Sigmoid colon (tissue), 7 donors: ENCODE measurements around the gene PPEF2. TPM values are rescaled to one million over a fixed set of nuclear protein-coding genes. Genes with fewer than 3 reads are reported as not detected.

Experiments
- DNase-seq: peaks from one replicate; pipeline ENCODE4 v3.0.0-alpha.2; 2019
- H3K27ac ChIP-seq, 4 donors: fragments of 200-600 bp; sonication (generic); one replicate each; pipeline ENCODE4 v1.5.1; 2016 to 2019; ENCODE audit warnings: mild to moderate bottlenecking in 1 of 4
- H3K27me3 ChIP-seq, 3 donors: fragments of 200-600 bp; sonication (generic); one replicate each; pipeline ENCODE4 v1.5.1; 2019; ENCODE audit warnings: mild to moderate bottlenecking in 1 of 3
- H3K36me3 ChIP-seq, 4 donors: fragments of 200-600 bp; sonication (generic); one replicate each; pipeline ENCODE4 v1.5.1; 2016 to 2019
- H3K4me1 ChIP-seq, 4 donors: fragments of 200-600 bp; sonication (generic); one replicate each; pipeline ENCODE4 v1.5.1; 2017 to 2019
- H3K4me3 ChIP-seq, 4 donors: fragments of 200-600 bp; sonication (generic); one replicate each; pipeline ENCODE4 v1.5.1; 2017 to 2019; ENCODE audit warnings: mild to moderate bottlenecking in 2 of 4, moderate library complexity in 1 of 4
- H3K9me3 ChIP-seq, 4 donors: fragments of 200-600 bp in 3 of 4; sonication (generic) in 3 of 4; one replicate each; pipeline versions ENCODE4 v1.5.1 to v1.6.1; 2013 to 2019
- CTCF ChIP-seq, 4 experiments: fragments of 450-650 bp in 3 of 4; fragments of 200-600 bp in 1 of 4; IDR thresholded peaks; one replicate each; pipeline ENCODE4 v1.5.1; 2016 to 2019; ENCODE audit warnings: antibody characterized with exemption in 4 of 4, mild to moderate bottlenecking in 3 of 4, moderate library complexity in 2 of 4
- EP300 ChIP-seq, 4 donors: sonication (generic); formaldehyde crosslinking; IDR thresholded peaks; one replicate each; pipeline ENCODE4 v1.6.1; 2017; ENCODE audit warnings: antibody characterized with exemption in 4 of 4
- POLR2A ChIP-seq, 2 donors: fragments of 450-650 bp; IDR thresholded peaks; one replicate each; pipeline ENCODE4 v1.6.1; 2016; ENCODE audit warnings: antibody characterized with exemption in 2 of 2, mild to moderate bottlenecking in 2 of 2, moderate library complexity in 2 of 2
- POLR2AphosphoS5 ChIP-seq, 4 donors: sonication (generic); formaldehyde crosslinking; IDR thresholded peaks; one replicate each; pipeline ENCODE4 v1.6.1; 2017; ENCODE audit warnings: antibody characterized with exemption in 4 of 4
- WGBS, 2 donors: extraction: QIAGEN DNeasy Blood & Tissue Kit; methylation state at CpG; one replicate each; pipeline ENCODE4 v1.1.7; 2013; 5-methylcytosine and 5-hydroxymethylcytosine counted together
- intact Hi-C: fragments of 100-400 bp; cut with DNase I; formaldehyde crosslinking; loops from one replicate; pipeline ENCODE4 v1.15.1; 2023
- polyA plus RNA-seq, 3 donors: library from polyadenylated mRNA; stranded (reverse); fragments of 200-250 nt; gene quantifications; one replicate each; pipeline ENCODE4 v1.2.3, GENCODE V29; 2013
- total RNA-seq, 4 donors: library from RNA; depleted of rRNA; stranded (reverse); fragments of >200 nt; gene quantifications; one replicate each; pipeline ENCODE4 v1.1.0, GENCODE V29; 2016
- donor health status: healthy with polysubstance abuse.
- donor health status: Bipolar disorder and iron deficiency.
- donor health status: healthy.

PPEF2 gene
- total and polyA plus RNA-seq, 7 donors: 0.03 to 0.33 (median 0.28) TPM; not detected in 4

DNA sequence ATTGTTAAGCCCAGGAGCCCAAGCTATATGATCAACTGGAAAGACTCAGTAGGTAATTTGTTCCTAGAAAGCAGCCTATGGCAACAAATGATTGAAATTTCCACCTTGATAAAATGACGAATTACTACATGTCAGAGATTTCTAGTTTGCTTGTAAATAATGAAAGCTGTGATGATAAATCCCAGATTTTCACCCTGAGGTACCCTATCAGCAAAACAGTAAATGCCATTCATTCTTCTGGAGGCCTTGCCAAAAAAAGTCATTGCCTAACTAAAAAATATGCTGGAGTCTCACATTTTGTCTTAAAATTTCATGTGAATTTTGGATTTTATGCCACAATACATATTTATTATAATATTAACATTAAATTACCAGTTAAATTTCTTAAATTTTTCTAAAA lies 71.3 kb downstream of the PPEF2 start:
- H3K4me3 ChIP-seq: no peak overlapping the region
- no peak for DNase-seq
- H3K4me1 ChIP-seq: no peaks in the 10 kb centered on the region
- no peaks in the 10 kb centered on the region for H3K36me3 ChIP-seq
- H3K9me3 ChIP-seq: no peaks in the 10 kb centered on the region
- 75 to 82% methylated on average over 1 of the region's 1 CpG for WGBS, 2 donors
- no peak overlapping the region for H3K27ac ChIP-seq
- TF ChIP-seq EP300 (IDR thresholded peaks at IDR 0.05) (no peak), POLR2AphosphoS5 (IDR thresholded peaks at IDR 0.05) (no peak), POLR2A (IDR thresholded peaks at IDR 0.05) (no peak), CTCF (IDR thresholded peaks at IDR 0.05) (no peak)
- intact Hi-C loops: no loop called here
- no peaks in the 10 kb centered on the region for H3K27me3 ChIP-seq

GRCh38 chr4:75823812-75824211 lies 78.4 kb downstream of the PPEF2 start:
- H3K9me3 ChIP-seq: no peaks in the 10 kb centered on the region
- no peaks in the 10 kb centered on the region for H3K36me3 ChIP-seq
- no peak for TF ChIP-seq EP300 (IDR thresholded peaks at IDR 0.05)
- no peak for TF ChIP-seq POLR2AphosphoS5 (IDR thresholded peaks at IDR 0.05)
- no peak for TF ChIP-seq POLR2A (IDR thresholded peaks at IDR 0.05)
- TF ChIP-seq CTCF (IDR thresholded peaks at IDR 0.05): no peak
- 43 to 53% methylated on average over 2 of the region's 2 CpGs for WGBS, 2 donors
- H3K27ac ChIP-seq: no peak overlapping the region
- H3K4me3 ChIP-seq: no peak overlapping the region
- H3K27me3 ChIP-seq: no peaks in the 10 kb centered on the region
- peaks cover 0 to 3% (median 0%) of the 10 kb centered on the region in 4 donors for H3K4me1 ChIP-seq
- no peak for DNase-seq
- intact Hi-C loops: no loop called here

- 89% methylated on average over 5 of the region's 5 CpGs for WGBS, 2 donors
- H3K27ac ChIP-seq: no peak overlapping the region
- no peaks in the 10 kb centered on the region for H3K9me3 ChIP-seq
- peaks cover 0 to 3% (median 0%) of the 10 kb centered on the region in 4 donors for H3K4me1 ChIP-seq
- H3K36me3 ChIP-seq: no peaks in the 10 kb centered on the region
- TF ChIP-seq POLR2A (IDR thresholded peaks at IDR 0.05): no peak
- TF ChIP-seq POLR2AphosphoS5 (IDR thresholded peaks at IDR 0.05): no peak
- no peak for TF ChIP-seq EP300 (IDR thresholded peaks at IDR 0.05)
- no peak for TF ChIP-seq CTCF (IDR thresholded peaks at IDR 0.05)
- no peaks in the 10 kb centered on the region for H3K27me3 ChIP-seq
- DNase-seq: no peak
- intact Hi-C loops: no loop called here
- H3K4me3 ChIP-seq: no peak overlapping the region
Observed at GRCh38 chr4:75822416-75822815, 79.8 kb downstream of the PPEF2 start.

DNA sequence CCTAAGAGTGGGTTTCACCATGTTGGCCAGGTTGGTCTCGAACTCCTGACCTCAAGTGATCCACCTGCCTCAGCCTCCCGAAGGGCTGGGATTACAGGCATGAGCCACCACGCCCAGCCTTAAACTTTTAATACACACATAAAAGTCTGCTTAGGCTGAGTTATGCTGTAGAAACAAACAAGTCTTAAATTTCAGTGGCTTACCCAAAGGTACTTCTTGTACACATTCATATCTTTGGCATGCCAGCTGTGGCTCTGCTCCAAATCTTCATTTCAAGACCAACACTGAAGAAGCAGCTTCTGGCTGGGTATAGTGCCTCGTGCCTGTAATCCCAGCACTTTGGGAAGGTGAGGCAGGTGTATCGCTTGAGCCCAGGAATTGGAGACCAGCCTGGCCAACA lies 80.3 kb downstream of the PPEF2 start:
- Histone ChIP-seq H3K9me3 (no peaks in the 10 kb centered on the region), H3K4me3 (no peak overlapping the region), H3K27me3 (no peaks in the 10 kb centered on the region), H3K4me1 (peaks cover 0 to 3% (median 0%) of the 10 kb centered on the region in 4 donors), H3K27ac (no peak overlapping the region), H3K36me3 (no peaks in the 10 kb centered on the region)
- no peak for DNase-seq
- TF ChIP-seq CTCF (IDR thresholded peaks at IDR 0.05) (no peak), POLR2A (IDR thresholded peaks at IDR 0.05) (no peak), POLR2AphosphoS5 (IDR thresholded peaks at IDR 0.05) (no peak), EP300 (IDR thresholded peaks at IDR 0.05) (no peak)
- 75 to 86% methylated on average over 5 of the region's 5 CpGs for WGBS, 2 donors
- intact Hi-C loops: no loop called here

- Histone ChIP-seq H3K9me3 (no peaks in the 10 kb centered on the region), H3K27me3 (no peaks in the 10 kb centered on the region), H3K27ac (no peak overlapping the region), H3K4me1 (peaks cover 0 to 3% (median 0%) of the 10 kb centered on the region in 4 donors), H3K4me3 (no peak overlapping the region), H3K36me3 (no peaks in the 10 kb centered on the region)
- TF ChIP-seq POLR2AphosphoS5 (IDR thresholded peaks at IDR 0.05): no peak
- intact Hi-C loops: no loop called here
- 85 to 89% methylated on average over 3 of the region's 3 CpGs for WGBS, 2 donors
- DNase-seq: no peak
Observed at GRCh38 chr4:75821216-75821615, 81.0 kb downstream of the PPEF2 start.
